ENCODE results near the gene TMEM202.
"Not testable (repeated sequence)": the region's sequence is repeated elsewhere in the genome, so short reads cannot be mapped to it uniquely, and the experiment has no call there.

The TMEM202 gene

DNA sequence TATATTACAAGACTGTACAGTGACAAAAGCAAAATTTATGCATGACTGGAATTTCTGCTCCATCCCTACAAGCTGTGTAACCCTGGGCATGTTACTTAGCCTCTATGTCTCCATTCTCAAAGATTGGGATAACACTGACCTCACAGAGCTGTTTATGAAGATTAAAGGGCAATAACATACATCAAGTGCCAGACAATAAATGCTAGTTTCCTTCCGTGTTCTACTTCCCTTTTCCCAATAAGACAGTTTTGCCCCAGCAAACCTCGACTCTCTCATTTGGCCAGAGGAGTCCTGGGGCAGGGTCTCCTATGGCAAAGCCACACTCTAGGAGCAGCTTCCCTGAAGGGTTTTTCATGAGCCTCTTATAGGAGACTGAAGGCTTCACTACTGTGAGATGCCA is 29.8 kb upstream of the TMEM202 start:
- DNase-seq (ENCODE audit: insufficient read length, low spot score) (no peak), FAIRE-seq (no peak)
- TF ChIP-seq, protein P1, sequence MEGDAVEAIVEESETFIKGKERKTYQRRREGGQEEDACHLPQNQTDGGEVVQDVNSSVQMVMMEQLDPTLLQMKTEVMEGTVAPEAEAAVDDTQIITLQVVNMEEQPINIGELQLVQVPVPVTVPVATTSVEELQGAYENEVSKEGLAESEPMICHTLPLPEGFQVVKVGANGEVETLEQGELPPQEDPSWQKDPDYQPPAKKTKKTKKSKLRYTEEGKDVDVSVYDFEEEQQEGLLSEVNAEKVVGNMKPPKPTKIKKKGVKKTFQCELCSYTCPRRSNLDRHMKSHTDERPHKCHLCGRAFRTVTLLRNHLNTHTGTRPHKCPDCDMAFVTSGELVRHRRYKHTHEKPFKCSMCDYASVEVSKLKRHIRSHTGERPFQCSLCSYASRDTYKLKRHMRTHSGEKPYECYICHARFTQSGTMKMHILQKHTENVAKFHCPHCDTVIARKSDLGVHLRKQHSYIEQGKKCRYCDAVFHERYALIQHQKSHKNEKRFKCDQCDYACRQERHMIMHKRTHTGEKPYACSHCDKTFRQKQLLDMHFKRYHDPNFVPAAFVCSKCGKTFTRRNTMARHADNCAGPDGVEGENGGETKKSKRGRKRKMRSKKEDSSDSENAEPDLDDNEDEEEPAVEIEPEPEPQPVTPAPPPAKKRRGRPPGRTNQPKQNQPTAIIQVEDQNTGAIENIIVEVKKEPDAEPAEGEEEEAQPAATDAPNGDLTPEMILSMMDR (IDR thresholded peaks at IDR 0.05; ENCODE audit: insufficient read depth, missing control alignments), result no peak

DNA sequence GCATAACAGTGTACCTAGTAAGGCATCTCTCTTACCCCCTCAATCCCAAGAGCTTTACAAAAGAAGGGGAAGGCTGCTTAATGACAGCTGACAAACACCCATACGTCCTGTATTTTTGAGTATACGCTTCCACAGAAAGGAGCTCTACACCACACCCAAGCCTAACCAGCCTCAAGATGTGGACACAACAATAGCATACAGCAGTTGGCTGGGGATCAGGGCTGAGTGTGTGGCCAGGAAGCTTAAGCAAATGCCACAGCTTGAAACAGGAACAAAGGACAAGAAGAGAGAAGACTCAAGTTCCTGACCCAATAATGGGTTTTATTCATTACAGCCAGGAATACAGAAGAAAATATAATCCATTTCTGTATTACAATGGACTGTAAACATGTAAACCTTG is 29.2 kb upstream of the TMEM202 start:
- FAIRE-seq, result no peak

DNA sequence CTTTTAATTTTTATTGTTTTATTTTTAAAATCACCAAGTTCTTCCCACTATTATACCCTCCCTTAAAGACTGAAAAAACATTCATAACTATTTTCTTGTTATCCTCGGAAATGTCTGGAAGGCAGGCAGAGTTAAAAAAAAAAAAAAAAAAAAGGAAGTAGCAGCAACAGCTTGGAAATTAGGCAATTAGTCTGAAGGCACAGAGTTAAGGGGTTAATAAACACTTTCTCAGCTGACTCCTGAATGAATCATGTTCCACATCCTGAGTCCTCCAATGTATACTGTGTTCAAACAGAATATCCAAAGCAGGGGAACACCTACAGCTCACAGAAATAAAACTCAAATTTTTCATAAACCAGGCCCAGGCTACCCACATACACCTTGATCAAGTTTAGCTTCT is 28.1 kb upstream of the TMEM202 start:
- DNase-seq (ENCODE audit: insufficient read length, low spot score), result no peak
- TF ChIP-seq, protein P1 (IDR thresholded peaks at IDR 0.05; ENCODE audit: insufficient read depth, missing control alignments), result no peak
- no peak for FAIRE-seq

More for the DNA sequence above, 29.2 kb upstream of the TMEM202 start:
- TF ChIP-seq, protein P1 (IDR thresholded peaks at IDR 0.05; ENCODE audit: insufficient read depth, missing control alignments), result no peak
- no peak for DNase-seq (ENCODE audit: insufficient read length, low spot score)

DNA sequence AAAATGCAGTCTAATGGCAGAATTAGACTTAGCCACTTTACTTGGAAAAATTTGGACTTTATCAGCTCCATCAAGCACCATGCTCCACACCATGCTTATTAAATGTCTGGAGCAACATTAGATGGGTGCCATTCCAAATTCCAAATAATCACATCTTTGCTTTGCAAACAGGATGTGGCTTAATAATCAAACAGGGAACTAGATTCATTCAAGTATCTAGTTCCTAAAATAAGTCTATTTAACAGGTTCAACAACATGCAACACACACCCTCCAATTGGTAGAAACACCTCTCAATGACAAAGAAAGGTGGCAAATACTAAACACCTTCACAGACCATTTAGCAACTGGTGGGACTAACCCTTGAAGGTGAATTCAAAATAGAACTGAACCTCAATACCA is 25.7 kb upstream of the TMEM202 start:
- FAIRE-seq (no peak), DNase-seq (ENCODE audit: insufficient read length, low spot score) (no peak)
- TF ChIP-seq, protein P1 (IDR thresholded peaks at IDR 0.05; ENCODE audit: insufficient read depth, missing control alignments), result no peak

DNA sequence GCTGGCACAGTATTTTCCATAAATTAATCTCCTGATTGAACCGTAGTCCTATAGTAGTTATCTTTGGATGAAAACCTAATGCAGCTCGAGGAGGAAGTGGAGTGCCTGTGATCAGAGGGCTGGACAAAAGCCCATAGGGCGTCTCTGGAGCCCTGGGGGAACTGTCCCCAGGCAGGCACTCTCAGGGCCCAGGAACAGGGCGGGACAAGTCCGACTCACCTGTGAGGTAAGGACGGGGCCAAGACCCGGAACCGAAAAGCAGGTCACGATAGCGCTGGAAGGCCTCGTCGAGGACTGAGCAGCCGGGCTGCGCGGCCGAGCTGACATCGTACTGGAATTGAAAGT is 22.6 kb upstream of the TMEM202 start:
- no peak for DNase-seq (ENCODE audit: insufficient read length, low spot score)
- TF ChIP-seq, protein P1 (IDR thresholded peaks at IDR 0.05; ENCODE audit: insufficient read depth, missing control alignments), result no peak
- no peak for FAIRE-seq

DNA sequence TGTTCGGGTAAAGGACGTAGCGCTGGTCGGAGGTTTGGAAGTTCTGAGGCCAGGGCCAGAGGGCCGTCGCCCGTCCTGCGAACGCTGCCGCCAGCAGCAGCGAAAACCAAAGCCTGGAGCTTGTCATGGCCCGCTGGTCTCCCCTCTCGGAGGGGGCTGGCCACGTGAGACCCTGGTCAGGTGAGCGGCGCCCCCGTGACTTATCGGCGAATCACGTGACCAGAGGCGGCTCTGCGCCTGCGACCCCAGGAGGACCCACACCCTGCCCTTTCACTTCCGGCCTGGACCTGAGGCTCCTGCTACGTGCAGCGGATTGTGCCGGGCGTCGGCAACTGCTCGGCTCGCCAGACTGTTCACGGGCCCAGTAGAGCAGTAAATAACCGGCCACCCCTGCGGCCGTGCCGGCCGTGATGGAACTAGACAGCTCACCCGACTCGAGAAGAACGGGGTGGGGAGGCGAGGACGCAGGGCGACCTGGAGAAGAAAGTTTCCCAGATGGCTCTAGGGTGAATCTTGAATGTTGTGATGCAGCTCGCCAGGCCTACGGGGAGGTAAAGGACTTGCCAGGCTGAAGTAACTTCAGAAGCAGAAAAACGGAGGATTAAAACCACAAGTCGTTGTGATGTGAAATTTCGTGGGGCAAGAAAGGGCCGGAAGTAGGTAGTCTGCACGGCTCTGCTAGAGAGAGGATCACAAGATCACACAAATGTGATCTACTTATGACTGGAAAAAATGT is 22.1 kb upstream of the TMEM202 start, which contains the start of gene HEXA:
TSS of gene HEXA (minus strand) at position 169 of the 736 bp plus-strand sequence. CDS start at position 127, 42 bp downstream.
- TF ChIP-seq, protein P1 (IDR thresholded peaks at IDR 0.05; ENCODE audit: insufficient read depth, missing control alignments), result no peak
- DNase-seq (ENCODE audit: insufficient read length, low spot score), result peak; percentile 88
- no peak for FAIRE-seq

DNA sequence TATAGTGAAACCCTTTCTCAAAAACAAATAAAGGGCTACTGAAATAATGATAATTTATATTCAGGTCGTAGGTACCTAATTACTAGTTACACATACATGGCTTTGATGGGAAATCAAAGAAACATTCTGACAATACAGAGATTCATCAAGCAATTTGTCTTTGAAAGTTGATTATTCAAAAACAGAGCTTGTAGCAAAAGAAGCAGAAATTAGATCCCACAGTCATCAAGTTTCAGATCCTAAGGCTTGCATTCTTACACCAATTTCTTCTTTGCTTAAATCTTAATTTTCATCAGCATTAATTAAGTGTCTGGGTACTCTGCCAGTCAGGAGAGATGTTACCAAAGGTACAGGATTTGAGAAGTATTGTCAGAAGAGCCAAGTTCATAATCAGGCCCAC is 20.8 kb upstream of the TMEM202 start:
- FAIRE-seq, result no peak
- DNase-seq (ENCODE audit: insufficient read length, low spot score), result no peak
- TF ChIP-seq, protein P1 (IDR thresholded peaks at IDR 0.05; ENCODE audit: insufficient read depth, missing control alignments), result no peak

DNA sequence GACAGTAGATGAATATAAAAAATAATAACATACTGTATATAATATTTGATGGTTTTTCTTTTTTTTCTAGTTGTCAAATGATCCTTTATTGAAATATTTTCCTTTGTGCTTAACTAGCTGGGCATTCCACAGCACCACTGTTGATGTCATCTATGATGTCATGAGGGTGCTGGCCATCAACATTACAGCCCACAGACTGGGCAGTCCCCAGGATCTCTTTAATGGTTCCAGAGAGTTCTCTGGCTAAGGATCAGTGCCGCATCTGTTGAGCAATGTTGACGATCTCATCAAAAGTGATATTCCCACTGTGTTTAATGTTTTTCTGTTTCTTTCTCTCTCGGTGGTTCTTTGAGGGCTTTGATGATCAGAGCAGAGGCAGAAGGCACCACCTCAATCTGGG is 19.0 kb upstream of the TMEM202 start:
- FAIRE-seq; DNase-seq (ENCODE audit: insufficient read length, low spot score): not testable (repeated sequence)

Data from D721Med (cell line).